Activated CD8-positive, alpha-beta T cell treated with anti-CD3 and anti-CD28 coated beads for 36 hours (primary cell): Measurements from ENCODE around the gene CPO. TPM values are rescaled to one million over a fixed set of nuclear protein-coding genes. Genes with fewer than 3 reads are reported as not detected.

Experiments
- ATAC-seq: fragments of 200-7000 bp; cut with Tn5 transposase; one replicate; pipeline ENCODE4 v1.10.0; 2021; ENCODE audit warnings: mild to moderate bottlenecking, moderate library complexity
- CTCF ChIA-PET: fragments of 350-600 bp; sonication (Branson Sonifier 250); formaldehyde crosslinking; loops from one replicate; lab custom pipeline; 2021; ENCODE audit warnings: antibody characterized with exemption; lab: Charles Lee
- POLR2A ChIA-PET: fragments of 350-600 bp; sonication (Branson Sonifier 250); formaldehyde crosslinking; loops from one replicate; lab custom pipeline; 2021; ENCODE audit warnings: antibody characterized with exemption; lab: Charles Lee
- DNase-seq: peaks from one replicate; pipeline ENCODE4 v3.0.0-alpha.2; 2020
- H3K27ac Mint-ChIP-seq: one replicate; pipeline ENCODE4 v1.8.0; 2021; ENCODE audit warnings: mild to moderate bottlenecking, mixed read lengths
- H3K27me3 Mint-ChIP-seq: one replicate; pipeline ENCODE4 v1.8.0; 2021; ENCODE audit warnings: mixed read lengths
- H3K36me3 Mint-ChIP-seq: one replicate; pipeline ENCODE4 v1.8.0; 2021; ENCODE audit warnings: low read depth, mixed read lengths
- H3K4me1 Mint-ChIP-seq: one replicate; pipeline ENCODE4 v1.8.0; 2021; ENCODE audit warnings: low read depth, mixed read lengths
- H3K4me3 Mint-ChIP-seq: one replicate; pipeline ENCODE4 v1.8.0; 2021; ENCODE audit warnings: mild to moderate bottlenecking, moderate library complexity, mixed read lengths
- H3K9me3 Mint-ChIP-seq: one replicate; pipeline ENCODE4 v1.8.0; 2021; ENCODE audit warnings: mixed read lengths
- CTCF ChIP-seq: fragments of 200-600 bp; IDR thresholded peaks from one replicate; pipeline ENCODE4 v1.8.0; 2022; ENCODE audit warnings: antibody characterized with exemption, mild to moderate bottlenecking
- intact Hi-C: fragments of 100-400 bp; cut with micrococcal nuclease; formaldehyde crosslinking; loops from one replicate; pipeline ENCODE4 v1.10.0; 2022
- total RNA-seq, 2 experiments: library from RNA; stranded (reverse); gene quantifications; one replicate each; pipeline ENCODE4 v1.2.3, GENCODE V29; 2021

CPO gene
- total RNA-seq, 2 experiments from 2014 or later, result not detected

GRCh38 chr2:206920310-206920709, 19.0 kb upstream of the CPO start:
- CTCF ChIA-PET, result no interaction called here
- no peak for ATAC-seq
- no peaks in the 10 kb centered on the region for H3K4me1 Mint-ChIP-seq

DNA sequence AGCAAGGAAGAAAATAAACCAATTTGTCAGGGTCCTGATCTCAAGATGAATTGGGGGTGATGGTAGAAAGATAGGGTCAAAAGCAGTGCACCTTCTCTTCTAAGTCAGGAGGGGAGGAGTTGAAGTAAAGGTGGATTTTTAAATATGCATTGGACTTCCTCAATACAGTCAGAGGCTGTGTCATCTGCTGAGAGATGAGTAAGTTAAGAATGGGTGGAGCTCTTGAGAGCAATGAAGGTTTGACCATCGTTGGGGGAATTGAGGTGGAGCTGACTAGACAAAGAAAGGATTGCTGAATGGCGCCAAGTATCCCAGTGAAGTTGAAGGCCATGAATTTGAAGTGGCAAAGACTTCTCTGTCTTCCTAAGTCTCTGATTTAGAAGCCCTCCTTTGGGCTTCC, 18.4 kb upstream of the CPO start:
- H3K27me3 Mint-ChIP-seq, result no peaks in the 10 kb centered on the region
- ATAC-seq, result no peak
- TF ChIP-seq CTCF, result no peak
- no peaks in the 10 kb centered on the region for H3K9me3 Mint-ChIP-seq
- no peak for DNase-seq
- H3K36me3 Mint-ChIP-seq, result no peaks in the 10 kb centered on the region
- no peaks in the 10 kb centered on the region for H3K4me1 Mint-ChIP-seq
- ChIA-PET CTCF (interaction anchor here (0.7 kb wide), 1 partner anchor 93 kb away, joined by 3 read pairs; no protein-coding TSS in a partner anchor), POLR2A (no interaction called here)
- H3K27ac Mint-ChIP-seq, result no peak overlapping the region
- intact Hi-C loops, result no loop called here
- no peak overlapping the region for H3K4me3 Mint-ChIP-seq

More at GRCh38 chr2:206920310-206920709, 19.0 kb upstream of the CPO start:
- DNase-seq, result no peak
- POLR2A ChIA-PET, result no interaction called here
- Mint-ChIP-seq H3K4me3 (no peak overlapping the region), H3K36me3 (no peaks in the 10 kb centered on the region), H3K27me3 (no peaks in the 10 kb centered on the region), H3K9me3 (no peaks in the 10 kb centered on the region), H3K27ac (no peak overlapping the region)
- TF ChIP-seq CTCF, result no peak
- intact Hi-C loops, result no loop called here

GRCh38 chr2:206921529-206921928, 17.8 kb upstream of the CPO start:
- POLR2A ChIA-PET, result no interaction called here
- H3K27ac Mint-ChIP-seq, result no peak overlapping the region
- peaks cover 2% of the 10 kb centered on the region for H3K9me3 Mint-ChIP-seq
- TF ChIP-seq CTCF, result no peak
- intact Hi-C loops, result no loop called here
- CTCF ChIA-PET, result interaction anchor here (0.7 kb wide), 1 partner anchor 94 kb away, joined by 3 read pairs; no protein-coding TSS in a partner anchor
- no peak overlapping the region for H3K4me3 Mint-ChIP-seq
- H3K27me3 Mint-ChIP-seq, result no peaks in the 10 kb centered on the region
- DNase-seq, result no peak
- no peaks in the 10 kb centered on the region for H3K4me1 Mint-ChIP-seq
- ATAC-seq, result no peak
- no peaks in the 10 kb centered on the region for H3K36me3 Mint-ChIP-seq

GRCh38 chr2:206935991-206936842, 3.1 kb upstream of the CPO start:
- DNase-seq, result no peak
- H3K4me1 Mint-ChIP-seq, result no peaks in the 10 kb centered on the region
- POLR2A ChIA-PET, result no interaction called here
- no peak for TF ChIP-seq CTCF
- intact Hi-C loops, result no loop called here
- no peak for ATAC-seq
- H3K4me3 Mint-ChIP-seq, result no peak overlapping the region
- H3K36me3 Mint-ChIP-seq, result no peaks in the 10 kb centered on the region
- CTCF ChIA-PET, result interaction anchor here (0.5 kb wide), 1 partner anchor 445 kb away, joined by 3 read pairs; no protein-coding TSS in a partner anchor
- H3K27me3 Mint-ChIP-seq, result no peaks in the 10 kb centered on the region
- peaks cover 6% of the 10 kb centered on the region for H3K9me3 Mint-ChIP-seq
- H3K27ac Mint-ChIP-seq, result no peak overlapping the region

DNA sequence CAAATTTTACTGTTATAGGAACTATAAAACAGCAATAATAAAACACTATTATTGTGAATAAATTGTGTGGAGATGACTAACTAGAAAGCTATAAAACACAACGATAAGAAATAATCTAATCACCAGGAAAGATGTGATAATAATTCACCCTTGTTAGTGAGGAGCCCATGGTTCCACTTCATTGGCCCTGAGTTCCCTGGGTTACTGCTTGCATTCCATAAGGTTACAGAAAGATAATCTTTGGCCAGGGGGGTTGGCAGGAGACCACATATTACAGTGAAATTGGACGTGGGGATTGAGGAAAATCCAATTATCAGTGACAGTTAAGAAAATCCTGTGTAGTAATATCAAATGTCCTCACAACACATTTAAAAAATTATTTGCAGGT, 2.5 kb upstream of the CPO start:
- H3K27ac Mint-ChIP-seq, result no peak overlapping the region
- ChIA-PET CTCF (interaction anchor here (0.5 kb wide), 1 partner anchor 445 kb away, joined by 3 read pairs; no protein-coding TSS in a partner anchor), POLR2A (no interaction called here)
- no peak for DNase-seq
- intact Hi-C loops, result no loop called here
- no peak for ATAC-seq
- H3K36me3 Mint-ChIP-seq, result no peaks in the 10 kb centered on the region
- no peaks in the 10 kb centered on the region for H3K9me3 Mint-ChIP-seq
- no peaks in the 10 kb centered on the region for H3K4me1 Mint-ChIP-seq
- no peaks in the 10 kb centered on the region for H3K27me3 Mint-ChIP-seq
- no peak overlapping the region for H3K4me3 Mint-ChIP-seq
- TF ChIP-seq CTCF, result no peak
